HEK293 (cell line): ENCODE measurements around the gene NCKAP5.

Source experiments
- CTCF ChIP-seq: fragments of 450-650 bp; formaldehyde crosslinking; IDR thresholded peaks from 2 replicates; pipeline ENCODE4 v1.5.1; 2016; ENCODE audit warnings: missing biosample characterization, missing genetic modification characterization
- REST ChIP-seq: fragments of 450-650 bp; formaldehyde crosslinking; IDR thresholded peaks from 2 replicates; pipeline ENCODE4 v1.5.1; 2016; ENCODE audit warnings: missing biosample characterization, missing genetic modification characterization
- SALL2 ChIP-seq: fragments of 450-650 bp; formaldehyde crosslinking; IDR thresholded peaks from 2 replicates; pipeline ENCODE4 v1.5.0; 2017; ENCODE audit warnings: missing biosample characterization, mild to moderate bottlenecking, missing genetic modification characterization, borderline replicate concordance
- SP2 ChIP-seq: fragments of 450-650 bp; formaldehyde crosslinking; IDR thresholded peaks from 2 replicates; pipeline ENCODE4 v1.5.1; 2016; ENCODE audit warnings: missing biosample characterization, missing genetic modification characterization
- TCF7L2 ChIP-seq: IDR thresholded peaks from 2 replicates; pipeline ENCODE4 v1.6.1; 2011; ENCODE audit warnings: low read depth, mild to moderate bottlenecking, inconsistent platforms, low read length, moderate library complexity, borderline replicate concordance
- ZNF311 ChIP-seq: fragments of 450-650 bp; formaldehyde crosslinking; IDR thresholded peaks from 2 replicates; pipeline ENCODE4 v1.5.1; 2017; ENCODE audit warnings: missing biosample characterization, missing genetic modification characterization, borderline replicate concordance
- ZNF423 ChIP-seq: fragments of 450-650 bp; formaldehyde crosslinking; IDR thresholded peaks from 2 replicates; pipeline ENCODE4 v1.5.1; 2016; ENCODE audit warnings: missing biosample characterization, missing genetic modification characterization
- ZNF660 ChIP-seq: fragments of 450-650 bp; IDR thresholded peaks from 2 replicates; pipeline ENCODE4 v1.5.1; 2018; ENCODE audit warnings: missing biosample characterization, mild to moderate bottlenecking, missing genetic modification characterization
- ZNF777 ChIP-seq: fragments of 450-650 bp; formaldehyde crosslinking; IDR thresholded peaks from 2 replicates; pipeline ENCODE4 v1.5.1; 2017; ENCODE audit warnings: missing biosample characterization, missing genetic modification characterization, borderline replicate concordance
- ZSCAN23 ChIP-seq: fragments of 450-650 bp; formaldehyde crosslinking; IDR thresholded peaks from 2 replicates; pipeline ENCODE4 v1.5.1; 2016; ENCODE audit warnings: missing biosample characterization, missing genetic modification characterization
- ZSCAN4 ChIP-seq: fragments of 450-650 bp; formaldehyde crosslinking; IDR thresholded peaks from 2 replicates; pipeline ENCODE4 v1.5.1; 2017; ENCODE audit warnings: missing biosample characterization, missing genetic modification characterization

GRCh38 chr2:133389569-133389968, 178.7 kb downstream of the NCKAP5 start:
- TF ChIP-seq ZNF777 (tag by site-specific recombination) = no peak
- no peak for TF ChIP-seq CTCF (tag by site-specific recombination)
- no peak for TF ChIP-seq REST (tag by site-specific recombination)
- no peak for TF ChIP-seq ZNF423 (tag by site-specific recombination)
- TF ChIP-seq ZNF660 (tag by site-specific recombination) = no peak
- TF ChIP-seq SALL2 (tag by site-specific recombination) = no peak
- TF ChIP-seq ZSCAN4 (tag by site-specific recombination) = no peak
- TF ChIP-seq ZNF311 (tag by site-specific recombination) = no peak
- TF ChIP-seq TCF7L2 = no peak
- no peak for TF ChIP-seq SP2
- no peak for TF ChIP-seq ZSCAN23
